VCaP (cell line): ENCODE data around the gene SFXN5.
A peak's percentile ranks its signal among the peaks of the same experiment; 100 is the strongest.

Experiments
- H3K27ac ChIP-seq: fragments of 450-650 bp; 2 replicates; pipeline ENCODE4 v1.5.1; 2017
- TF ChIP-seq, protein P1 (sequence below): fragments of 450-650 bp; conservative IDR thresholded peaks from 2 replicates; pipeline ENCODE4 v1.5.1; 2017; ENCODE audit warnings: mild to moderate bottlenecking, moderate library complexity

Gene SFXN5

DNA sequence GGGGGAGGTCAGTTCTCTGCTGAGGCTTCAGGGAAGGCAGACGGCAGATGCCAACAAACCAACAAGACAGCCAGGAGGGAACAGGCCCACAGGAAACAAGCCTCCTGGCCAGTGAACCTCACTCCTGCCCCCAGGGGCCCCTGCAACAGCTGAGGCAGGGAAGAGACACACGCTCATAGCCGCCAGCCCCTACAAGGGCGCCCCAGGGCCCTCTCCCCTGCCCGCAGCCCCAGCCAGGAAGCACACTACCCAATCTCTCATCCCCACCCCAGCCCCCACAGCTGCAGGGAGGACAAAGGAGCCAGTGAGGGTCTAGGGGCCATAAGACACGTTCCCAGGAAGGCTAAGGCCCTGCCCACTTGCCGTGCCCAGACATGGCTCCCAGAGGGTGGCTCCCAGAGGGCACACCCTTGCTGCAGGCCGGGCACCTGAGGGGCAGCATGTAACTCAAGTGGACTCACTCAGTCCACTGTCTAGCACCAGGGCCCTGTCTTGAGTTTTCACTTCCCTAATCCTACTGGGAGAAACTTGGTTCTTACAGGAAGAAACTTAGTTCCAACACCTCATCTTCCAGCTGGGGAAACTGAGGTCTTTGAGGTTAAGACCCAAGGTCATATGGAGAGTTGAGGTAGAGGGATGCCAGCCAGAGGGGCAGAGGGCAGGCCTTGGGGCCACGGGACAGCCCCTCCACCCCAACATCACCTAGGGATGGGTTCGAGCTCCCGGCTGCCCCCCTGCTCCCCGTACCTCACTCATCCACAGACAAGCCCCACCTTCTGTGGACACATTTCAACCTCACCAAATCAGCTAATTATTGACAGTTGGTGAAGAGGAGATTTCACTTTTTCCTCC lies 116.9 kb downstream of the SFXN5 start:
- no peak overlapping the region for H3K27ac ChIP-seq

GRCh38 chr2:72953976-72954375 lies 117.5 kb downstream of the SFXN5 start:
- no peak overlapping the region for H3K27ac ChIP-seq
- TF ChIP-seq, protein P1, sequence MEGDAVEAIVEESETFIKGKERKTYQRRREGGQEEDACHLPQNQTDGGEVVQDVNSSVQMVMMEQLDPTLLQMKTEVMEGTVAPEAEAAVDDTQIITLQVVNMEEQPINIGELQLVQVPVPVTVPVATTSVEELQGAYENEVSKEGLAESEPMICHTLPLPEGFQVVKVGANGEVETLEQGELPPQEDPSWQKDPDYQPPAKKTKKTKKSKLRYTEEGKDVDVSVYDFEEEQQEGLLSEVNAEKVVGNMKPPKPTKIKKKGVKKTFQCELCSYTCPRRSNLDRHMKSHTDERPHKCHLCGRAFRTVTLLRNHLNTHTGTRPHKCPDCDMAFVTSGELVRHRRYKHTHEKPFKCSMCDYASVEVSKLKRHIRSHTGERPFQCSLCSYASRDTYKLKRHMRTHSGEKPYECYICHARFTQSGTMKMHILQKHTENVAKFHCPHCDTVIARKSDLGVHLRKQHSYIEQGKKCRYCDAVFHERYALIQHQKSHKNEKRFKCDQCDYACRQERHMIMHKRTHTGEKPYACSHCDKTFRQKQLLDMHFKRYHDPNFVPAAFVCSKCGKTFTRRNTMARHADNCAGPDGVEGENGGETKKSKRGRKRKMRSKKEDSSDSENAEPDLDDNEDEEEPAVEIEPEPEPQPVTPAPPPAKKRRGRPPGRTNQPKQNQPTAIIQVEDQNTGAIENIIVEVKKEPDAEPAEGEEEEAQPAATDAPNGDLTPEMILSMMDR = no peak

More for the DNA sequence above, 116.9 kb downstream of the SFXN5 start:
- TF ChIP-seq, protein P1 = no peak

DNA sequence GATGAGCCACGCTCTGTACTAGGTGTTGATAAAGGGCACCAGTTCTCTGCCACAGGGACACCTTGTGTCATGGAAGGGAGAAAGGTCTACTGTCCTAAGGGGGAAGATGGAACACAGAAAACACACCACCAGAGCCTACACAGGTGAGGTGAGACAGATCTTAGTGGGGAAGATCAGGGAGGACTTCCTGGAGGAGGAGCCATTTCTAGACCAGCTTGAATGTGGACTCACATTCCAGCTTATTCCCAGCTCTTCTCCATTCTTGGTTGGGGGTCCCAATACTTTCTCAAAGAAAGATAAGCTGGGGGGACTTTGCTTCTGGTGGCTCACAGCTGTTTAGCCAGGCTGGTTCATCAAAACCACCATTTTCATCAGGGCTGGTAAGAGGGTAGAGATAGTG lies 118.0 kb downstream of the SFXN5 start:
- TF ChIP-seq, protein P1 = no peak
- H3K27ac ChIP-seq = no peak overlapping the region

DNA sequence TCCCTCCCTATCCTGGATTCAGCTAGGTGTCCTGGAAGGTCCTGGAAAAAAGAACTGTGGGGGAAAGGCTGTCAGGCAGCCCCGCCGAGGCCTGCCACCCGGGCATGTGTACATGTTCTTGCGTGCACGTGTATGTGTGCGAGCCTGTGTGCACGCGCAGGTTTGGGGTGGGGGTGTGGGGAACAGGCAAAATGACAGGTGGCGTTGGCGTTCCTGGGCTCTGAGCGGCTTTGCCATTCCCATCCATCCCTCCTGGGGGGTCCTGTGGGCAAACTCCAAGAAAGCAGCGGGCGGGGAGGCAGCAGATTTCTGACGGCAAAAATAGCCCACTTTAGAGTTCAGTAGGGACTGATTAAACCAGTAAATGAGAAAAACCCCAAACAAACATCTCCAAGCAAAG lies 118.6 kb downstream of the SFXN5 start:
- no peak overlapping the region for H3K27ac ChIP-seq
- TF ChIP-seq, protein P1 = no peak

- TF ChIP-seq, protein P1 = peak; percentile 14; the same call in 1 of the 2 replicates
- no peak overlapping the region for H3K27ac ChIP-seq
Measured at GRCh38 chr2:72952110-72952823, 119.2 kb downstream of the SFXN5 start.

- no peak overlapping the region for H3K27ac ChIP-seq
- TF ChIP-seq, protein P1 = no peak
Measured at GRCh38 chr2:72951303-72952095, 120.0 kb downstream of the SFXN5 start.
